GM10847 (cell line): ENCODE data around the gene ABCD2.

Experiments used
- POLR2A ChIP-seq: IDR thresholded peaks from 2 replicates; pipeline ENCODE4 v1.6.1; 2011; ENCODE audit not compliant: insufficient read length; ENCODE audit errors: extremely low read depth

Gene ABCD2

GRCh38 chr12:39619316-39619659, 315 bp downstream of the ABCD2 start:
- no peak for TF ChIP-seq POLR2A

DNA sequence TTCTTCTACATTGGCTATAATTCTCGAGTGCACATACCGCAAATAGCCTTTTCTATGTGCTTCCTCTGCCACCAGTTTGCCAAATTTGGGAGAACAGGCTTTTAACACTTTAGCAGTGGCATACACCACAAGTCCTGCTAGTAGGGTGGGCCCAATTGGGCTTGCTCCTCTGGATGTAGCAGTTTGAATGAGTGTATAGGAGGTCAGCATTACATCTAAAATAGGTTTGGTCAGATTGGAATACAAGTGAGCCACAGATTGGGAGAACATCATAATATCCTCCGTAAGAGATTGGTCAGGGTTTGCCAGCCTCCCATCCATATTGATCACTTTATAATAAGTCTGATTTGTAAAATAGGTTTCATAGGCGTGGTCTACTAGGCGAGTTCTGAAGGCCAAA, 902 bp downstream of the ABCD2 start:
- no peak for TF ChIP-seq POLR2A

- no peak for TF ChIP-seq POLR2A
These were observed 1.7 kb downstream of the ABCD2 start for GRCh38 chr12:39617887-39618286.

- no peak for TF ChIP-seq POLR2A
These were observed 2.9 kb downstream of the ABCD2 start for GRCh38 chr12:39616666-39617065.

DNA sequence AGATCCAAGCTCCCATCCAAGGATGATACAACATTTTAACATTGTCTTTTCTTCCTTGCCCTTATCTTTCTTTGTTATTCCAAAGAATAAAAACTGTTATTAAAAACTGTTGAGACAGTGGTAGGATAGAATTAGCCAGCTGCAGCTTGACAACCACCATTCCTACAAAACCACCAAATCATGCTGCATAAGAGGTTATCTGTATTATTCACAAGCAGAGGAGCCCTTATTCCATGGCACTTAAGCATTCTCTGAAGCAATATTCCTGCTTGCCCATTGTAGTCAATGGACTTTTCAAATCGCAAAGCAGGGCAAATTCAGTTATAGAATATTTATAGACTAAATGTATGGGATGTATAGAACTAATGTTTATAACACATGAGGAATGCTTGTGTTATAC, 3.4 kb downstream of the ABCD2 start:
- TF ChIP-seq POLR2A = no peak

DNA sequence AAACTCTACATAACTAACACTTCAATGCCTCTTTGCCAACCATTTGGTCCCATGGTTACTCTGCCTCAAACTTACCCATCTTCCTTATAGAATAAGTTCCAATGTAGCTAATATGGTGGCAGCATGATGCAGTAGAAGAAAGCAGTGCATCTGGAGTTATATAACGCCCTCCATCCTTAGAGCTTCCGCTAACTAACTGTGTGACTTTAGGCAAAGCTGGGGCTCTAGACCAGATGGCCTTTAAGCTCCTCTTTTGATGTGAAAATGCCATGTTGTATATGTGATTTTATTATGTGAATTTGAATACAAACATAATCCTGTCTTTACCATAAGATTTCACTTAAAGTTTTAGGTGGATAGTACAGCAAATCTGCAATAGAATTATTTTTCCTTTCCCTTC, 6.1 kb downstream of the ABCD2 start:
- TF ChIP-seq POLR2A = no peak

- TF ChIP-seq POLR2A = no peak
These were observed 7.4 kb downstream of the ABCD2 start for GRCh38 chr12:39612250-39612649.

GRCh38 chr12:39611818-39612217, 7.8 kb downstream of the ABCD2 start:
- TF ChIP-seq POLR2A = no peak

DNA sequence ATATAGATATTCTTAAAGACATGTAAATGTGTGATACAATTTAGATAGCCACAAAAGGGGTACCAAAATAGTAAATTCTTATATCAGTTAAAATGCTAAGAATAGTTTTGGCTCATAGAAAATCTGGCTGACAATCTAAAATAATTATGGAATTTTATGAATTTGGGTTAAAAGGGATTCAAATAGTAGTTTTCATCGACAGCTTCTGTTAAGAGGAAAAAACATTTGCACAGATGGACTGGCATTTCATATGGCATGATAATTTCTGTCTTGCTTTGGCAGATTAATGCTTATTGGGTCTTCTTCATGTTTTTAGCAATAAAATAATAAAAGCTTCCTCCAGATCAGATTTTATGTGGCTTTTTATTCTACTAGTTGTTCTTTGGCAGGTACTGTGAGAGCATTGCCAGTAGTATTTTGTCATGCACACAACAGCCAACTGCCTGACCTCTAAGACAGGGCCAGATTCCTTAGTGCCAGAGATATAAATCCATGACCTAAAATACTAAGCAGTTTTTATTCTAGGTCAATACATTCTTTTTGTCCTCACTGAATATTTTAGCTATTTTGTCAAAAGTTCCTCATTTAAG, 9.1 kb downstream of the ABCD2 start:
- no peak for TF ChIP-seq POLR2A

DNA sequence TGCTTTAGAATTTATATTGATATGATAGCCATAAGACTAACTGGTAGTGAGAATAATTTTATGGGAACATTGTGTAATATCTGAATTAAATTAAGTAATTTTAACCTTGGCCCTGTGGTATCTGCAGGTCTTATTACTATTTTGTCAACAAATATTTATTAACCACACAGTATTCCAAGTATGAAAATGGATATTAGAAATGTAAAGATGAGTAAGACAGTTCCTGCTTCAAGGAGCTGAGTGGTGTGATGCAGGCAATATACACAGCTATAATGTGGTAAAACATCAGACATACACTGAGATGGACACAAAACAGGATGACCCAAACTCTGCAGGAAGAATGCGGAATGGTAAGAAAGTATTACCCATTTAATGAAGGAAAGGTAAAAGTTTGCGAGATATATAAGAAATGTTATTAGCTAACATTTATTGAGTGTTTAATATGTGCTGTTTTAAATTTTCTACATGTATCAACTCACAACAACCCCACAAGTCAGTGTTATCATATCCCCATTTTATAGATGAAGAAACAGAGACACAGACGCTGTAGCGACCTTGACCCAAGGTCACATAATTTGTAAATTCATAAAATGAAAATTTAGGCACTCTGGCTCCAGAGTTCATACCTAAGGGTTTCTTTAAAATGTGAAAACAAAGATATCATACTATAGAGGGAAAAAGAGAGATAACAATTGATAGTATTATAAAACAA, 12.7 kb downstream of the ABCD2 start:
- no peak for TF ChIP-seq POLR2A

DNA sequence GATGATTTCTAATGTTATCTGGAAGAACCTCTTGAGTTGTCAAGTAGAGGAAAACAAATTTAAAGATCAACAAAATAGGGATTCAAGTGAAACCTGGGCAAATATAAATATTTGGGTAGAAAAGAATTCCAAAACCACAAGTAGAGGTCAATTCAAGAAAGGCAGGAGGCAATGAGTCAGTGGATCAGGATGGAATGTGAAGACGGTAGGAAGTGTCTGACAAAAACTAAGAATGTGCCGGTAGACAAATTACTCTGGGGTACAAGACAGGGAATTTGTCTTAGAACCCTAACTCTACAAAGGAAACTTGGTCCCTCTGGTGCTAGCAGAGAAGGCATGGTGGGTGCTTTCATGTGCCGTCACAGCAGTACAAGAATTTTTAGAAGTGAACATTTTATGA, 13.6 kb downstream of the ABCD2 start:
- TF ChIP-seq POLR2A = no peak

GRCh38 chr12:39605501-39605900, 14.1 kb downstream of the ABCD2 start:
- TF ChIP-seq POLR2A = no peak

- no peak for TF ChIP-seq POLR2A
These were observed 16.5 kb downstream of the ABCD2 start for GRCh38 chr12:39603065-39603464.

DNA sequence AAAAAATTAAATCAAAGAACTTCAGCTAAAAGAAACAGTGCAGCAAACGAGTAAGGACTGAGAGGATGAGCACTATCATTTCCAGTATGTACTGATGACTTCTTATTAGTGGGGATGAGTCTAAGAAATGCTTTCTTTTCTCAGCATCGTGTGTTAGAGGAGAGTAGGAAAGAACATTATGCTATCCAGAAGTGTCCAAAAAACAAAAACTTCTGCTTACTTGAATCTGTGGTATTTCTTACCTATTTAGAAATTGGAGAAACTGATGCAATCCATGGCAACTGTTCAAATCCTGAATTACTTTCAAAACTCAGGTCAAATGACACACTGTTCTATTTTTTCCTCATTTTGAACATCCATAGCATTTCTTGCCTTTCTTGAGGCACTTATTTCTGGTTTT, 23.7 kb downstream of the ABCD2 start:
- TF ChIP-seq POLR2A = no peak

DNA sequence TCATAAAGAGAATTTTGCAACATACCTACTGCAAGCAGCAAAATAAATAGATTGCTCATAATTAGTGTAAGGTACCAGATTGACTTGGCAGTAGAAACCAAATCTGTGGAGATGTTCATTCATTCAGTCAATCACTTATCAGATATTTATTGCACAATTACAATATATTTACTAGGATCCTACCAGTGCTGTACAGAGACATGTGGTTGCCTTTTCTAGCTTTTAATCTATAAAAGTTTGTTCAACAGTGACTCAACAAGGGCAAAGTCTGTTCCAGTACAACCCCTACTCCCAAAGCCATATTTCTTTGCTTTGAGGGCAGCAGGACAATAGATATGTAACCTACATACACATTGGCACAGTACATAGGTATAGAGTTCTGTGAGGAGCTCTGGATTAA, 27.3 kb downstream of the ABCD2 start:
- no peak for TF ChIP-seq POLR2A

- TF ChIP-seq POLR2A = no peak
These were observed 31.3 kb downstream of the ABCD2 start for GRCh38 chr12:39588348-39588747.

DNA sequence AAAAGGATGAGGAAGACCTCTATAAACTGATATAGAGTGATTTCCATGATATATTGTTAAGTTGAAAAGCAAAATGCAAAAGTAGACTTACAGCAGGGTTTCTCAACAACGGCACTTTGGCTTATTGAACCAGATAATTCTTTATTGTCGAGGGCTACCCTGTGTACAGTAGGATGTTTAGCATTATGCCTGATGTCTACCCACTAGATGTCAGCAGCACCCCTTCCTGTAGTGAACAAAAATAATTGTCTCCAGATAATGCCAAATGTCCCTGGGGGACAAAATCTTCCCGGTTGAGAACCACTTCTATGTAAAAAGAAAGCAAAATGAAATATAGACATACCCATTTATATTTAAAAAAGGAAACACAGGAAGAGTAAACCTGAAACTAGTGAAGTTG, 32.4 kb downstream of the ABCD2 start:
- no peak for TF ChIP-seq POLR2A
